Measurements from ENCODE around the gene PACSIN2.
"Not testable (repeated sequence)": the region's sequence is repeated elsewhere in the genome, so short reads cannot be mapped to it uniquely, and the experiment has no call there.

DNA sequence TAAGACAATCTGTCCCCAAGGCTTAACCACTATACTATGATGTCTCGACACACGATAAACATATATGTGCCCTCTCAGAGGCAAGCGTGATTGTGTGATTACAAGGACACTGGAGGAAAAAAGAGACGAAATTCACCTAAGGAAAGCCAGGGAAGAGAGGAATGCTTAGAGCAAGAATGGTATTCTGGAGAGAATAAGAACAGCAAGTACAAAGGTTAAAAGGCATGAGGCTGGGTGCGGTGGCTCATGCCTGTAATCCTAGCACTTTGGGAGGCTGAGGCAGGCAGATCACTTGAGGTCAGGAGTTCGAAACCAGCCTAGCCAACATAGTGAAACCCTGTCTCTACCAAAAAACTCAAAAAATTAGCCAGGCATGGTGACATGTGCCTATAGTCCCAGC, 61.2 kb downstream of the PACSIN2 start:
- not testable (repeated sequence) for TF ChIP-seq CTBP1 (IDR thresholded peaks at IDR 0.05; ENCODE audit: borderline replicate concordance); LEF1 (IDR thresholded peaks at IDR 0.05; ENCODE audit: borderline replicate concordance); BHLHE40 (IDR thresholded peaks at IDR 0.05; ENCODE audit: borderline replicate concordance); TARDBP (IDR thresholded peaks at IDR 0.05)

Measured in HEK293T (cell line).